ENCODE results near the gene CSNK1A1. TPM values are rescaled to one million over a fixed set of nuclear protein-coding genes. Genes with fewer than 3 reads are reported as not detected.

CSNK1A1 gene
- polyA plus RNA-seq, 3 donors = 75.7 to 131 (median 103) TPM

DNA sequence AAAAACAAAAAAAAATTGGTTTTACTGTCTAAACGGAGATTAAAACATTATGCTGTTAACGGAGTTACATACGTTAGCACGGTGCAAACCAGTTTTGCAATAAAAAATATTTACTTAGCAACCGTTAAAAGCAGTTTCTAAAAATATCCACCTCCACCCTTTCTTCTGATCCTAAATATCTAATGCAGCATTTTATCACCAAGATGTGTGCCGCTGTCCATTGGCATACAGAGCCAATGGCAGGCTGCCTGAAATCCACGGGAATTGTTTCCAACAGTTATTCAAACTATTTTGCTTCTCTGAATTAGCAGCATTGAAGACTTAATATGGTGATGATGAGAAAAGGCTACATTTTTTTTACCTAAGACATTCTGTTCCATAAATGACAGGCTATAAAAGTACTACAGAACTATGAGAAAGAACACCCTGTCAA lies 61.6 kb downstream of the CSNK1A1 start:
- Histone ChIP-seq H3K4me1 (ENCODE audit: control insufficient read depth in 1 of 2, insufficient read depth in 2 of 2, low read length in 2 of 2) (peaks cover 0 to 7% of the 10 kb centered on the region in 2 donors), H3K4me3 (replicated peaks in 1 of 3; ENCODE audit: low read depth in 2 of 3, low read length in 3 of 3) (no peak overlapping the region), H3K27me3 (ENCODE audit: control insufficient read depth in 2 of 2, insufficient read depth in 2 of 2, low read length in 2 of 2) (no peaks in the 10 kb centered on the region), H3K9me3 (replicated peaks in 1 of 2; ENCODE audit: control insufficient read depth in 1 of 2, insufficient read depth in 1 of 2, low read length in 2 of 2) (no peaks in the 10 kb centered on the region), H3K36me3 (replicated peaks in 1 of 2; ENCODE audit: control insufficient read depth in 1 of 2, insufficient read depth in 2 of 2, low read length in 2 of 2) (peaks cover 12 to 15% of the 10 kb centered on the region in 2 donors), H3K79me2 (ENCODE audit: insufficient read depth, low read length) (no peaks in the 10 kb centered on the region), H2AFZ (ENCODE audit: insufficient read depth, low read depth, low read length, poor library complexity, severe bottlenecking) (no peak overlapping the region), H4K20me1 (ENCODE audit: insufficient read depth, low read length) (peaks cover 10% of the 10 kb centered on the region), H3K9ac (ENCODE audit: insufficient read depth, low read length, poor library complexity, severe bottlenecking) (no peak overlapping the region), H3K4me2 (replicated peaks; ENCODE audit: extremely low read depth, low read length, poor library complexity, severe bottlenecking) (no peak overlapping the region), H3K27ac (ENCODE audit: low read depth in 1 of 2, low read length in 2 of 2) (peak overlapping the region in 1 of 2 donors; percentile 4)
- Mint-ChIP-seq H3K27ac (peak overlapping the region in 1 of 7 donors; percentile 48), H3K9me3 (peaks cover 0 to 2% (median 0%) of the 10 kb centered on the region in 7 donors), H3K4me3 (peak overlapping the region in 1 of 2 donors; percentile 60), H3K4me1 (peaks cover 9% of the 10 kb centered on the region), H3K36me3 (peaks cover 13 to 17% of the 10 kb centered on the region in 2 donors), H3K27me3 (ENCODE audit: low read depth in 3 of 3) (peaks cover 2 to 10% (median 5%) of the 10 kb centered on the region in 3 donors)
- no peak for DNase-seq
- no peak for TF ChIP-seq CTCF (IDR thresholded peaks at IDR 0.05)
- intact Hi-C loops (cut with micrococcal nuclease) = loop anchor here in 1 of 2 donors (1.0 kb wide), 1 partner anchor 9 kb away; no protein-coding TSS in a partner anchor
- WGBS (ENCODE audit: insufficient coverage) = no CpG with 5 or more reads among the region's 7 CpGs

DNA sequence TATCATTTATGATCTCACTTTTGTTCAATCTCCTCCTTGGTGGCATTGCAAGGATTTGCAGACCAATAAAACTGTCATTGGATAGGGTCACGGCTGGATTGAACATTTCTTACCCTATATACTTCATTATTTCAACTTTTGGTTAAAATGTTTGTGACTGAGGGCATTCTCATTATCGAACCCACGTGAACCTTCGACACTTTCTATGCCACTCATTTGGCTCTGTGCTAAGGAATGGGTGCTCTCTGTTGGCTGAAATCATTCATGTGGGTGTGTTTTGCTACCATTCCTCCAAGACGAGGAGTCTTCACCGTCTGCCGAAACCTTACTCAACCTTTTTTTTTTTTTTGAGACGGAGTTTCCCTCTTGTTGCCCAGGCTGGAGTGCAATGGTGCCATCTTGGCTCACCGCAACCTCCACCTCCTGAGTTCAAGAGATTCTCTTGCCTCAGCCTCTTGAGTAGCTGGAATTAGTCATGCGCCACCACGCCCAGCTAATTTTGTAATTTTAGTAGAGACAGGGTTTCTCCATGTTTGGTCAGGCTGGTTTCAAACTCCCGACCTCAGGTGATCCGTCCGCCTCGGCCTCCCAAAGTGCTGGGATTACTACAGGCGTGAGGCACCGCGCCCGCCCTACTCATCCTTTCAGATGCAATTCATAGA lies 62.5 kb downstream of the CSNK1A1 start:
- Mint-ChIP-seq H3K27ac (peak overlapping the region in 3 of 7 donors; percentile 40 to 66 (median 48)), H3K36me3 (peaks cover 6 to 10% of the 10 kb centered on the region in 2 donors), H3K27me3 (ENCODE audit: low read depth in 3 of 3) (peaks cover 3 to 10% (median 5%) of the 10 kb centered on the region in 3 donors), H3K4me1 (peaks cover 9% of the 10 kb centered on the region), H3K4me3 (no peak overlapping the region), H3K9me3 (peaks cover 0 to 2% (median 0%) of the 10 kb centered on the region in 7 donors)
- intact Hi-C loops (cut with micrococcal nuclease) = loop anchor here in 1 of 2 donors (1.0 kb wide), 1 partner anchor 10 kb away; no protein-coding TSS in a partner anchor
- TF ChIP-seq CTCF (IDR thresholded peaks at IDR 0.05) = no peak
- Histone ChIP-seq H3K79me2 (ENCODE audit: insufficient read depth, low read length) (no peaks in the 10 kb centered on the region), H3K36me3 (replicated peaks in 1 of 2; ENCODE audit: control insufficient read depth in 1 of 2, insufficient read depth in 2 of 2, low read length in 2 of 2) (peaks cover 4 to 7% of the 10 kb centered on the region in 2 donors), H4K20me1 (ENCODE audit: insufficient read depth, low read length) (peaks cover 10% of the 10 kb centered on the region), H3K4me1 (ENCODE audit: control insufficient read depth in 1 of 2, insufficient read depth in 2 of 2, low read length in 2 of 2) (peaks cover 0 to 7% of the 10 kb centered on the region in 2 donors), H2AFZ (ENCODE audit: insufficient read depth, low read depth, low read length, poor library complexity, severe bottlenecking) (no peak overlapping the region), H3K9ac (ENCODE audit: insufficient read depth, low read length, poor library complexity, severe bottlenecking) (no peak overlapping the region), H3K4me2 (replicated peaks; ENCODE audit: extremely low read depth, low read length, poor library complexity, severe bottlenecking) (no peak overlapping the region), H3K27me3 (ENCODE audit: control insufficient read depth in 2 of 2, insufficient read depth in 2 of 2, low read length in 2 of 2) (no peaks in the 10 kb centered on the region), H3K9me3 (replicated peaks in 1 of 2; ENCODE audit: control insufficient read depth in 1 of 2, insufficient read depth in 1 of 2, low read length in 2 of 2) (no peaks in the 10 kb centered on the region), H3K27ac (ENCODE audit: low read depth in 1 of 2, low read length in 2 of 2) (peak overlapping the region in 1 of 2 donors; percentile 4), H3K4me3 (replicated peaks in 1 of 3; ENCODE audit: low read depth in 2 of 3, low read length in 3 of 3) (no peak overlapping the region)
- 73% methylated on average over 6 of the region's 19 CpGs for WGBS (ENCODE audit: insufficient coverage)
- DNase-seq = peak in 1 of 3 donors; percentile 57
